Right atrium auricular region (tissue), 2 donors: ENCODE measurements around the gene ING1. TPM values are rescaled to one million over a fixed set of nuclear protein-coding genes. Genes with fewer than 3 reads are reported as not detected.

ENCODE experiments used
- DNase-seq: peaks from one replicate; pipeline ENCODE4 v3.0.0-alpha.2; 2019; ENCODE audit warnings: low spot score
- H3K27ac ChIP-seq, 2 donors: fragments of 200-600 bp; sonication (generic); 1 replicate in 1 of 2; 2 replicates in 1 of 2; pipeline ENCODE4 v1.5.1; 2016 to 2019
- H3K27me3 ChIP-seq, 2 donors: fragments of 200-600 bp; sonication (generic); one replicate each; pipeline versions ENCODE4 v1.5.1 to v1.6.0; 2017 to 2019
- H3K36me3 ChIP-seq: fragments of 200-600 bp; sonication (generic); one replicate; pipeline ENCODE4 v1.5.1; 2016
- H3K4me1 ChIP-seq, 2 donors: fragments of 200-600 bp; sonication (generic); one replicate each; pipeline versions ENCODE4 v1.5.1 to v1.6.0; 2017 to 2019
- H3K4me3 ChIP-seq, 2 donors: fragments of 200-600 bp; sonication (generic); 1 replicate in 1 of 2; 2 replicates in 1 of 2; pipeline ENCODE4 v1.5.1; 2017 to 2019; ENCODE audit warnings: mild to moderate bottlenecking in 1 of 2, moderate library complexity in 1 of 2
- H3K9me3 ChIP-seq, 2 donors: fragments of 200-600 bp; sonication (generic); one replicate each; pipeline ENCODE4 v1.5.1; 2019
- CTCF ChIP-seq, 2 donors: fragments of 200-600 bp; sonication (generic); IDR thresholded peaks; one replicate each; pipeline ENCODE4 v1.5.1; 2019; ENCODE audit warnings: antibody characterized with exemption in 2 of 2
- total RNA-seq, 2 donors: library from RNA; depleted of rRNA; stranded (reverse); fragments of >200 nt; gene quantifications; one replicate each; pipeline ENCODE4 v1.1.0, GENCODE V29; 2016

ING1 gene
- total RNA-seq, 2 donors from 2014 or later, result 8.2 to 9.0 TPM

DNA sequence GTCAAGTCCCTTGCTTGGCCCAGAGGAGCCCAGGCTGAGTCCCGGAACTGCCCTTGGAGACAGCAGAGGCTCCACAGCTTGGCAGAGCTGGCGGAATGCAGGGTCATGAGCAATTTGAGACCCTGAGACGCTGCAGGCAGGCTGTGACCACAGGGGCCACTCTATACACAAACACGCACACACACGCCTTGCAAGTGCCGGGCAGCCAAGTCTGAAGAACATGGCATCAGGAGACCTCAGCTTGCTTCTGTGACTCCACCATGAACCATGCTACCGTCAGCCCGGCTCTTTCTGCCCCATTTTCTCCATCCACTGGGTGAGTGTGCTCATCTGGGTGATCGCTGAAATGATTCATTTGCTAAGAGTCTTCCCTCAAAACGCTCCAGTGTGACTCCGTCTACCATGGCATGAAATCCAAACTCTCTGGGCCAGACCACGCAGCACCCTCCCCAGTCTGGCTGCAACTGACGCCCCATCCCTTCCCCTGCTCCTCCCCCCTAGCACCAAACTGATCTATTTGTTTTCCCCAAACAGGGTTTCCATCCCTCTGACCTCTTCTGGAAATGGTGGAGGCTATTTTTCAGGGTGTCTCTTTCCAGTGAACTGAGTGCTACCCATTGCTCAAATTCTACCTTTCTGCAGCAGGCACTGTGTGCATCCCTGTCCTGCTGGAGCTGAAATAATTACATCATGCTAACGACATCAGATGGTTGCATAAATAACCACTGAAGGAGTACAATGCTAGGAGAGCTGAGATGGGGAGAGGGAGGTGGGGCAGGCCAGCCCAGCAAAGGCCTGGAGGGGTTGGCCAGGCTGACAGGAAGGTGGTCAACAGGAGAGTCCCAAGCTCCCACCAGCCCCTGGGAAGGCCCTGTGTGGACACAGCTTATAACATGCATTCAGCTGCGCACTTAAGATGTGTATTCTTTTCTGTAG lies 10.6 kb upstream of the ING1 start:
- H3K4me3 ChIP-seq, result no peak overlapping the region
- H3K36me3 ChIP-seq, result peaks cover 29% of the 10 kb centered on the region
- no peak for DNase-seq
- H3K27me3 ChIP-seq, result no peaks in the 10 kb centered on the region
- H3K27ac ChIP-seq, result no peak overlapping the region
- peaks cover 0 to 30% of the 10 kb centered on the region in 2 donors for H3K4me1 ChIP-seq
- no peaks in the 10 kb centered on the region for H3K9me3 ChIP-seq
- no peak for TF ChIP-seq CTCF (IDR thresholded peaks at IDR 0.05)

DNA sequence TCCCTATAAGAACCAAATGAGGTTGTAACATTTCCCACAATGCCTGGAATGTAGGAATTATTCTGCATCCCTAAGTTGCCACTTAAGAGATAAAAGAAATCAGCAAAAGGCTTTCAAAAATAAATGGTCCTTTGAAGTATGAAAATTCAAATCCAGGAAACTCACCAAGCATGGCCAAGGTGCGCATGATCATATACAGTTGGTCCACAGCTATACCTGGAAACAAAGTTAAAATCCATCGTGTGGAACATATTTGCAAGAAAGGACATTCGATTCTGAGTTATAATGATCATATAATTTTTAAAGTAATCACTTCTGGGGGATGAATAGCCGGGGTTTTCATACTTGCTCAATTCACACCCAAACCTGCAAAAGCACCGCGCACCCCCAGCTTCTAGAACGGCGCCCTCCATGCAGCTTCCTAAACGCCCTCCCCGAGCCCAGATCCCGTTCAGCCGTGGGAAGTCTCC lies 8.1 kb upstream of the ING1 start:
- Histone ChIP-seq H3K27ac (peak overlapping the region; percentile 68 to 79), H3K9me3 (no peaks in the 10 kb centered on the region), H3K4me3 (peak overlapping the region; percentile 58 to 68), H3K4me1 (peaks cover 0 to 30% of the 10 kb centered on the region in 2 donors), H3K27me3 (no peaks in the 10 kb centered on the region), H3K36me3 (peaks cover 6% of the 10 kb centered on the region)
- no peak for TF ChIP-seq CTCF (IDR thresholded peaks at IDR 0.05)
- DNase-seq, result no peak

- Histone ChIP-seq H3K4me3 (peak within 1 kb of the TSS; percentile 58 to 68), H3K27me3 (no peaks in the 10 kb centered on the region), H3K27ac (peak within 1 kb of the TSS; percentile 68 to 79), H3K4me1 (peaks cover 0 to 30% of the 10 kb centered on the region in 2 donors), H3K9me3 (no peaks in the 10 kb centered on the region), H3K36me3 (no peaks in the 10 kb centered on the region)
- TF ChIP-seq CTCF (IDR thresholded peaks at IDR 0.05), result peak in 1 of 2 donors; percentile 23
- peak; percentile 96 for DNase-seq
Observed at GRCh38 chr13:110705826-110706569, 7.5 kb upstream of the ING1 start, which contains the start of gene CARS2. Gene CARS2, minus strand, starts transcription at chr13:110706116. Its CDS starts 23 bp downstream, at chr13:110706093.

DNA sequence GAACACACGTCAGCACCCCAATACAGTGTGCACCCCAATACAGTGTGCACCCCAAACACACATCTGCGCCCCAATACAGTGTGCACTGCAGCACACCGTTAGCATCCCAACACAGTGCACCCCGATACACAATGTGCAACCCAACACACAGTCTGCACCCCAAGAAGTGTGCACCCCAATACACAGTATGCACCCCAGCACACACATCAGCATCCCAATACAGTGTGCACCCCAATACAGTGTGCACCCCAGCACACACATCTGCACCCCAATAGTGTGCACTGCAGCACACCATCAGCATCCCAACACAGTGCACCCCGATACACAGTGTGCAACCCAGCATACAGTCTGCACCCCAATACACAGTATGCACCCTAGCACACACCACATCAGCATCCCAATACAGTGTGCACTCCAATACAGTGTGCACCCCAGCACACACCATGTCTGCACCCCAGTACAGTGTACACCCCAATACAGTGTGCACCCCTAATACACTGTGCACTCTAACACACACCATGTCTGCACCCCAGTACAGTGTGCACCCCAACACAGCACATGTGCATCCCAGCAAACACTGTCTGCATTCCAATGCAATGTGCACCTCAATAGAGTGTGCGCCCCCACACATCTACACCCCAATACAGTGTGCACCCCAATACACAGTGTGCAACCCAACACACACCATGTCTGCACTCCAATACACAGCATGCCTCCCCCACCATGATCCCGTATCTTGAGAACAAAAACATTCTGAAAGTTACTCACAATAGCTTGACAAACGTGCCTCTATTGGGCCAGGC lies 6.7 kb upstream of the ING1 start:
- Histone ChIP-seq H3K27ac (peak overlapping the region; percentile 52 to 79), H3K4me3 (peak overlapping the region; percentile 23 to 68), H3K4me1 (peaks cover 0 to 37% of the 10 kb centered on the region in 2 donors), H3K27me3 (no peaks in the 10 kb centered on the region), H3K9me3 (no peaks in the 10 kb centered on the region), H3K36me3 (no peaks in the 10 kb centered on the region)
- TF ChIP-seq CTCF (IDR thresholded peaks at IDR 0.05), result no peak
- DNase-seq, result no peak
